ENCODE measurements around the gene NFATC1. TPM values are rescaled to one million over a fixed set of nuclear protein-coding genes. Genes with fewer than 3 reads are reported as not detected.

NFATC1 gene
- total and polyA plus RNA-seq, 7 experiments from 2014 or later, result 27.1 to 87.2 (median 53.4) TPM

DNA sequence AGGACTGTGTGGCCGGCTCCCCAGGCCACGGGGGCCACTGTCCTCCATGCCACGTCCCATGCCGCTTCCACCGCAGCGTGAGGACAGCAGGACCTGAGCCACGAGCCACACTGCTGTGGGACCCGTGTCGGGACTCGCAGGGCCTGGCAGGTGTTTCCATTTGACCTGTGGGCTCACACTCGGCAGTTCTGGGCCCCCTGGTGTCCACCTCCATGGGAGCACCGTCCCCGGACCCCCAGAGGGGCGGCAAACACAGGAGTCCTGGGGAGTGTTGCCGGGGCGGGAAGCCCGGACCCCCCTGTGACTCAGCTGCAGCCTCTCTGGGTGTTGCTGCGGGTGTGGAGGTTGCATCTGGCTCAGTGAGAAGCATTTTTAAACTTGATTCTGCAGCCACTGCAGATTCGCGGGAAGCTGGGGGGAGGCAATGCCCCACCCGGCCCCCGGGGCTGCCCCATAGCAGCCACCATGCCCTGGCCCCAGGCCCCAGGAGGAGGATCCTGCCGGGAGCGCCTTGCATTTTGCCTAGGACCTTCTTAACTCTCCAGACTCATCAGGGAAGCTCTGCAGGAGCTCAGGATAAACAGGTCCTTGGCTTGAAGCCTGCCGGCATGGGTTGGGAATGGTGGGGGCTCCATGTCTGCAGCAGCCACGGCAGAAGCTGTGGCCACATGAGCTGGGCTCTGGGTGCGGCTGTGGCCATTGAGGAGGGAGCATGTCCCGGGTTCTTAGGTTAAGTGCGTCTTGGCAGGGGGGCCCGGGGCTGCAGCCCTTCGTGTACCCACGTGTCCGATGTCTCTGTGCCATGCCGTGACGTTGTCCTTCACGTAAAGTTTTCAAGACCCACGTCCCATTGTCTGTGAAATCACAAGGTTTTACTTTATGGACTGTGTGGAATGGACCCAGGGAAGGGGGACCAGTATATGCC, 30.9 kb downstream of the NFATC1 start:
- Histone ChIP-seq H3K27me3 (ENCODE audit: control insufficient read depth in 2 of 2, insufficient read depth in 2 of 2, low read length in 2 of 2) (no peaks in the 10 kb centered on the region), H3K4me1 (ENCODE audit: control insufficient read depth in 2 of 2, insufficient read depth in 2 of 2, low read length in 2 of 2) (peaks cover 0 to 4% of the 10 kb centered on the region in 2 donors), H3K4me3 (ENCODE audit: low read length) (no peak overlapping the region), H3K27ac (ENCODE audit: low read depth, low read length) (no peak overlapping the region), H3K36me3 (ENCODE audit: control insufficient read depth in 2 of 3, insufficient read depth in 3 of 3, low read length in 3 of 3) (peaks cover 0 to 44% (median 3%) of the 10 kb centered on the region in 3 experiments), H3K9me3 (ENCODE audit: control insufficient read depth in 2 of 3, low read length in 3 of 3) (no peaks in the 10 kb centered on the region)
- H3K27me3 Mint-ChIP-seq, result no peaks in the 10 kb centered on the region
- peaks cover 18 to 54% (median 40%) of the 10 kb centered on the region in 7 donors for H3K4me1 Mint-ChIP-seq
- peak overlapping the region in 1 of 10 donors; percentile 25 for H3K4me3 Mint-ChIP-seq
- no peak for ATAC-seq
- H3K36me3 Mint-ChIP-seq, result peaks cover 9 to 17% (median 12%) of the 10 kb centered on the region in 5 donors
- H3K27ac Mint-ChIP-seq, result peak overlapping the region in 1 of 9 donors; percentile 59
- intact Hi-C loops (cut with micrococcal nuclease), result no loop called here
- peaks cover 0 to 8% (median 0%) of the 10 kb centered on the region in 11 donors for H3K9me3 Mint-ChIP-seq
- POLR2A ChIA-PET, result no interaction called here
- DNase-seq, result no peak
- CTCF ChIA-PET, result interaction anchor here (0.6 kb wide), 1 partner anchor 110 kb away, joined by 3 read pairs; no protein-coding TSS in a partner anchor

DNA sequence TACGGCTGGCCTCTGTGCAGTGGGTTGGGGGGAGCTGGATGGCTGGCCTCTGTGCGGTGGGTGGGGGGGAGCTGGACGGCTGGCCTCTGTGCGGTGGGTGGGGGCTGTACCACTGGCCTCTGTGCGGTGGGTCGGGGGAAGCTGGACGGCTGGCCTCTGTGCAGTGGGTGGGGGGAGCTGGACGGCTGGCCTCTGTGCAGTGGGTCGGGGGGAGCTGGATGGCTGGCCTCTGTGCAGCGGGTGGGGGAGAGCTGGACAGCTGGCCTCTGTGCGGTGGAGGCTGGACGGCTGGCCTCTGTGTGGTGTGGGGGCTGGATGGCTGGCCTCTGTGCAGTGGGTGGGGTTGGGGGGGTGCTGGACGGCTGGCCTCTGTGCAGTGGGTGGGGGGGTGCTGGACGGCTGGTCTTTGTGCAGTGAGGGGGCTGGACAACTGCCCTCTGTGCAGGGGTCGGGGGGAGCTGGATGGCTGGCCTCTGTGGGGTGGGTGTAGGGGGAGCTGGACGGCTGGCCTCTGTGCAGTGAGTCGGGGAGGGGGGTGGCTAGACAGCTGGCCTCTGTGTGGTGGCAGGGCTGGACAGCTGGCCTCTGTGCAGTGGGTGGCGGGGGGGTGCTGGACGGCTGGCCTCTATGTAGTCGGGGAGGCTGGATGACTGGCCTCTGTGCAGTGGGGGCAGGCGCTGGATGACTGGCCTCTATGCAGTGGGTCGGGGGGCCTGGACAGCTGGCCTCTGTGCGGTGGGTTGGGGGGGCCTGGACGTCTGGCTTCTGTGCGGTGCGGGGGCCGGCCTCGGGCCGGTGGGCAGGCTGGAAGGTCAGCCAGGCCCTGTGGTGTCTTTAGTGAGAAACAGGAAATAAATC, 31.9 kb downstream of the NFATC1 start:
- CTCF ChIA-PET, result interaction anchor here (0.6 kb wide), 1 partner anchor 109 kb away, joined by 3 read pairs; no protein-coding TSS in a partner anchor
- peak overlapping the region in 5 of 9 donors; percentile 54 to 85 (median 59) for H3K27ac Mint-ChIP-seq
- H3K27ac ChIP-seq (ENCODE audit: low read depth, low read length), result no peak overlapping the region
- POLR2A ChIA-PET, result no interaction called here
- ATAC-seq, result no peak
- no peaks in the 10 kb centered on the region for H3K27me3 ChIP-seq (ENCODE audit: control insufficient read depth in 2 of 2, insufficient read depth in 2 of 2, low read length in 2 of 2)
- H3K36me3 Mint-ChIP-seq, result peaks cover 9 to 13% (median 11%) of the 10 kb centered on the region in 5 donors
- peaks cover 18 to 50% (median 36%) of the 10 kb centered on the region in 7 donors for H3K4me1 Mint-ChIP-seq
- no peaks in the 10 kb centered on the region for H3K9me3 ChIP-seq (ENCODE audit: control insufficient read depth in 2 of 3, low read length in 3 of 3)
- no peak overlapping the region for H3K4me3 Mint-ChIP-seq
- peaks cover 0 to 4% of the 10 kb centered on the region in 2 donors for H3K4me1 ChIP-seq (ENCODE audit: control insufficient read depth in 2 of 2, insufficient read depth in 2 of 2, low read length in 2 of 2)
- intact Hi-C loops (cut with micrococcal nuclease), result no loop called here
- DNase-seq, result no peak
- H3K36me3 ChIP-seq (ENCODE audit: control insufficient read depth in 2 of 3, insufficient read depth in 3 of 3, low read length in 3 of 3), result peaks cover 0 to 42% (median 0%) of the 10 kb centered on the region in 3 experiments
- H3K9me3 Mint-ChIP-seq, result peaks cover 0 to 8% (median 0%) of the 10 kb centered on the region in 11 donors
- H3K4me3 ChIP-seq (ENCODE audit: low read length), result no peak overlapping the region
- no peaks in the 10 kb centered on the region for H3K27me3 Mint-ChIP-seq

DNA sequence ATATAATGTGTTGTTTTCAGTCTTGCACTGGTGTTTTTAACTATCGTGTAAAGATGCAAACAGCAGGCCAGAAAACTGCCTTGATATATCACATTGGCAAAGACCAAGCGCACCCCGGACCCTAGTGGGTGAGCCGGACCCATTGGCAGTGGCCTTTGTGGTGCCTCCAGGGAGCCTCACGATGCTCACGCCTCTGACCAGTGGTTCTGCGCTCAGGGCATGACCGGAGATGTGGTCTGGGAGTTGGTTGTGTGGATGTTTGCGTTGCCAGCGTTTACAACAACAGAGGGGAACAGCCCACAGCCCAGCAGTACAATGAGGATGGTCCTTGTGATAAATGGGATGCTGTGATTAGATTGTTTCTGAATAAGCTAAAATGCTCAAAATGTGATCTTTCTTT, 32.6 kb downstream of the NFATC1 start:
- H3K27ac ChIP-seq (ENCODE audit: low read depth, low read length), result no peak overlapping the region
- POLR2A ChIA-PET, result no interaction called here
- H3K27me3 ChIP-seq (ENCODE audit: control insufficient read depth in 2 of 2, insufficient read depth in 2 of 2, low read length in 2 of 2), result no peaks in the 10 kb centered on the region
- Mint-ChIP-seq H3K27me3 (no peaks in the 10 kb centered on the region), H3K36me3 (peaks cover 9 to 13% (median 11%) of the 10 kb centered on the region in 5 donors), H3K27ac (peak overlapping the region in 8 of 9 donors; percentile 9 to 85 (median 60)), H3K4me1 (peaks cover 18 to 54% (median 36%) of the 10 kb centered on the region in 7 donors), H3K4me3 (no peak overlapping the region), H3K9me3 (peaks cover 0 to 8% (median 0%) of the 10 kb centered on the region in 11 donors)
- H3K4me3 ChIP-seq (ENCODE audit: low read length), result no peak overlapping the region
- ATAC-seq (no peak), DNase-seq (no peak)
- intact Hi-C loops (cut with micrococcal nuclease), result no loop called here
- CTCF ChIA-PET, result no interaction called here
- peaks cover 0 to 47% (median 3%) of the 10 kb centered on the region in 3 experiments for H3K36me3 ChIP-seq (ENCODE audit: control insufficient read depth in 2 of 3, insufficient read depth in 3 of 3, low read length in 3 of 3)
- peaks cover 0 to 4% of the 10 kb centered on the region in 2 donors for H3K4me1 ChIP-seq (ENCODE audit: control insufficient read depth in 2 of 2, insufficient read depth in 2 of 2, low read length in 2 of 2)
- no peaks in the 10 kb centered on the region for H3K9me3 ChIP-seq (ENCODE audit: control insufficient read depth in 2 of 3, low read length in 3 of 3)

DNA sequence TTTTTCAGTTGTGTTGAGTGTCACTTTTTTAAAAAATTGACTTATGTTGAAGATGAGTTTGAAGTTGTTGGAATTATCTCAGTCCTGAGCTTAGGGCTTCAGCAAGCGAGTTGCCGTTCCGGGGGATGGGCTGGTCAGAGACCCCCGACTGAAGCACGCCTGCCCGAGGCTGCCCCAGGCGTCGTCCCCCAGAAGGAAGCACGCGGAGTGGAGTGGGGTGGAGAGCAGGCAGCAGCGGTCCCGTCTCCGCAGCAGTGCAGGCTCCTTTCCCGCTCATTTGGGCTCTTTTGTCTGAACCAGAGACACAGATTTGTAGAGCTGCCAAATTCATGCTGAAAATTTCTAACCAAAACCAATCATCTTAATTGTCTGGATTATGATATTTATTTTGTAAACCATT, 33.7 kb downstream of the NFATC1 start:
- Histone ChIP-seq H3K27me3 (ENCODE audit: control insufficient read depth in 2 of 2, insufficient read depth in 2 of 2, low read length in 2 of 2) (no peaks in the 10 kb centered on the region), H3K4me1 (ENCODE audit: control insufficient read depth in 2 of 2, insufficient read depth in 2 of 2, low read length in 2 of 2) (peaks cover 0 to 2% of the 10 kb centered on the region in 2 donors), H3K4me3 (ENCODE audit: low read length) (no peak overlapping the region), H3K36me3 (ENCODE audit: control insufficient read depth in 2 of 3, insufficient read depth in 3 of 3, low read length in 3 of 3) (peaks cover 0 to 53% (median 3%) of the 10 kb centered on the region in 3 experiments), H3K9me3 (ENCODE audit: control insufficient read depth in 2 of 3, low read length in 3 of 3) (no peaks in the 10 kb centered on the region), H3K27ac (ENCODE audit: low read depth, low read length) (no peak overlapping the region)
- peak overlapping the region in 1 of 10 donors; percentile 16 for H3K4me3 Mint-ChIP-seq
- peaks cover 8 to 12% (median 10%) of the 10 kb centered on the region in 5 donors for H3K36me3 Mint-ChIP-seq
- H3K27me3 Mint-ChIP-seq, result no peaks in the 10 kb centered on the region
- DNase-seq (no peak), ATAC-seq (no peak)
- intact Hi-C loops (cut with micrococcal nuclease), result no loop called here
- H3K9me3 Mint-ChIP-seq, result peaks cover 0 to 8% (median 0%) of the 10 kb centered on the region in 11 donors
- peaks cover 17 to 50% (median 34%) of the 10 kb centered on the region in 7 donors for H3K4me1 Mint-ChIP-seq
- POLR2A ChIA-PET, result no interaction called here
- CTCF ChIA-PET, result no interaction called here
- H3K27ac Mint-ChIP-seq, result peak overlapping the region in 4 of 9 donors; percentile 21 to 81 (median 68)

DNA sequence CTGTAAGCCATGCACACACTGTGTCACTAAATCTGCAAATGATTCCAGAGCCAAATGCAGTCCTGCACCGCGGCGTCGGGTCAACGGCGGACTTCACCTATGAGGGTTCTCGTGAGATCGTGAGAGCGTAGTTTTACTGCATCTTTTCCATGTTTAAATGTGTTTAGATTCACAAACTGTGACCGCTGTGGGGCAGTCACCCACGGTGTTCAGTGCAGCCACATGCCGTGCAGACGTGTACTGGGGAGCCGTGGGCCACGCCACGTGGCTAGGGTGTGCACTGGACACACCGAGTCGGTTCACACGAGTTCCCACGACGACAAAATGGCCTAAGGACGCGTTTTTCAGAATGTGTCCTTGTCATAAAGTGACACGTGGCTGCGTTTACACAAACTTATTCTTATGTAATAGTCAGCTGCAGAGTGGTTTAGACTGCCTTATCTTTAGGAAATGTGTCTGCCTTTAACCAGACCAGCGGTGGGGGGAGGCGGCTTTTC, 34.1 kb downstream of the NFATC1 start:
- POLR2A ChIA-PET, result no interaction called here
- Histone ChIP-seq H3K27ac (ENCODE audit: low read depth, low read length) (no peak overlapping the region), H3K36me3 (ENCODE audit: control insufficient read depth in 2 of 3, insufficient read depth in 3 of 3, low read length in 3 of 3) (peaks cover 0 to 53% (median 3%) of the 10 kb centered on the region in 3 experiments)

More for the DNA sequence above, 34.1 kb downstream of the NFATC1 start:
- peaks cover 15 to 47% (median 32%) of the 10 kb centered on the region in 7 donors for H3K4me1 Mint-ChIP-seq
- Histone ChIP-seq H3K4me3 (ENCODE audit: low read length) (no peak overlapping the region), H3K27me3 (ENCODE audit: control insufficient read depth in 2 of 2, insufficient read depth in 2 of 2, low read length in 2 of 2) (no peaks in the 10 kb centered on the region), H3K4me1 (ENCODE audit: control insufficient read depth in 2 of 2, insufficient read depth in 2 of 2, low read length in 2 of 2) (no peaks in the 10 kb centered on the region), H3K9me3 (ENCODE audit: control insufficient read depth in 2 of 3, low read length in 3 of 3) (no peaks in the 10 kb centered on the region)
- peak overlapping the region in 5 of 9 donors; percentile 21 to 81 (median 65) for H3K27ac Mint-ChIP-seq
- H3K4me3 Mint-ChIP-seq, result peak overlapping the region in 1 of 10 donors; percentile 16
- H3K36me3 Mint-ChIP-seq, result peaks cover 3 to 8% (median 6%) of the 10 kb centered on the region in 5 donors
- DNase-seq (no peak), ATAC-seq (peak; percentile 32)
- no peaks in the 10 kb centered on the region for H3K27me3 Mint-ChIP-seq
- intact Hi-C loops (cut with micrococcal nuclease), result no loop called here
- H3K9me3 Mint-ChIP-seq, result peaks cover 0 to 6% (median 0%) of the 10 kb centered on the region in 11 donors
- CTCF ChIA-PET, result no interaction called here
